ENCODE data around the gene SYNE1. TPM values are rescaled to one million over a fixed set of nuclear protein-coding genes. Genes with fewer than 3 reads are reported as not detected.
"Not testable (repeated sequence)": the region's sequence is repeated elsewhere in the genome, so short reads cannot be mapped to it uniquely, and the experiment has no call there.

The SYNE1 gene
- total RNA-seq, result 14.2 and 15.2 TPM in 2 replicates

GRCh38 chr6:152637296-152638047 is at the start of gene SYNE1:
SYNE1 (minus strand) TSS chr6:152637362; CDS start chr6:152628331, 9,031 bp downstream.
- Mint-ChIP-seq H3K4me1 (ENCODE audit: low read depth) (peaks cover 6% of the 10 kb centered on the region), H3K36me3 (ENCODE audit: low read depth) (no peaks in the 10 kb centered on the region), H3K27ac (no peak within 1 kb of the TSS), H3K9me3 (no peaks in the 10 kb centered on the region), H3K27me3 (ENCODE audit: low read depth) (peaks cover 43% of the 10 kb centered on the region), H3K4me3 (ENCODE audit: low read depth) (peak within 1 kb of the TSS; percentile 52)
- intact Hi-C loops (cut with micrococcal nuclease), result no loop called here
- DNase-seq (ENCODE audit: low spot score), result no peak

- intact Hi-C loops (cut with micrococcal nuclease), result no loop called here
- H3K4me3 Mint-ChIP-seq (ENCODE audit: low read depth), result no peak overlapping the region
- no peaks in the 10 kb centered on the region for H3K36me3 Mint-ChIP-seq (ENCODE audit: low read depth)
- no peaks in the 10 kb centered on the region for H3K9me3 Mint-ChIP-seq
- H3K27ac Mint-ChIP-seq, result no peak overlapping the region
- H3K4me1 Mint-ChIP-seq (ENCODE audit: low read depth), result no peaks in the 10 kb centered on the region
- DNase-seq (ENCODE audit: low spot score), result no peak
- H3K27me3 Mint-ChIP-seq (ENCODE audit: low read depth), result no peaks in the 10 kb centered on the region
Measured at GRCh38 chr6:152685819-152686218, 48.7 kb upstream of the SYNE1 start.

DNA sequence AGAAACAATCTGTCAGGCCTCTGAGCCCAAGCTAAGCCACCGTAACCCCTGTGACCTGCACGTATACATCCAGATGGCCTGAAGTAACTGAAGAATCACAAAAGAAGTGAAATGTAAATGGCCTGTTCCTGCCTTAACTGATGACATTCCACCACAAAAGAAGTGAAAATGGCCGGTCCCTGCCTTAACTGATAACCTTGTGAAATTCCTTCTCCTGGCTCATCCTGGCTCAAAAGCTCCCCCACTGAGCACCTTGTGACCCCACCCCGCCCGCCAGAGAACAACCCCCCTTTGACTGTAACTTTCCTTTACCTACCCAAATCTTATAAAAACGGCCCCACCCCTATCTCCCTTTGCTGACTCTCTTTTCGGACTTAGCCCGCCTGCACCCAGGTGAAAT is 45.8 kb upstream of the SYNE1 start:
- H3K4me3 Mint-ChIP-seq (ENCODE audit: low read depth); H3K9me3 Mint-ChIP-seq; intact Hi-C loops (cut with micrococcal nuclease): not testable (repeated sequence)

DNA sequence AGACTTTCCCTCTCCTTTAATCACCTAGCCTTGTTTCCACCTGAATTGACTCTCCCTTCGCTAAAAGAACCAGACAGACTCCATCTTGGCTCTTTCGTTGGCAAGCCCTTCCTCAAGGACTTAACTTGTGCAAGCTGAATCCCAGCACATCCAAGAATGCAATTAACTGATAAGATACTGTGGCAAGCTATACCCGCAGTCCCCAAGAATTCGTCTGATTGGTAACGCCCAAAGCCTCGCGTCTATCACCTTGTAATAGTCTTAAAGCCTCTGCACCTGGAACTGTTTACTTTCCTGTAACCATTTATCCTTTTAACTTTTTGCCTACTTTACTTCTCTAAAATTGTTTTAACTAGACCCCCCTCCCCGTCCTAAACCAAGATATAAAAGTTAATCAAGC is 45.0 kb upstream of the SYNE1 start:
- H3K27ac Mint-ChIP-seq, result no peak overlapping the region
- H3K4me1 Mint-ChIP-seq (ENCODE audit: low read depth), result no peaks in the 10 kb centered on the region
- no peaks in the 10 kb centered on the region for H3K36me3 Mint-ChIP-seq (ENCODE audit: low read depth)
- intact Hi-C loops (cut with micrococcal nuclease), result no loop called here
- no peak for DNase-seq (ENCODE audit: low spot score)
- H3K9me3 Mint-ChIP-seq, result no peaks in the 10 kb centered on the region
- no peak overlapping the region for H3K4me3 Mint-ChIP-seq (ENCODE audit: low read depth)
- no peaks in the 10 kb centered on the region for H3K27me3 Mint-ChIP-seq (ENCODE audit: low read depth)

More for the DNA sequence above, 45.8 kb upstream of the SYNE1 start:
- not testable (repeated sequence) for H3K27me3 Mint-ChIP-seq (ENCODE audit: low read depth); H3K27ac Mint-ChIP-seq; DNase-seq (ENCODE audit: low spot score); H3K36me3 Mint-ChIP-seq (ENCODE audit: low read depth); H3K4me1 Mint-ChIP-seq (ENCODE audit: low read depth)

DNA sequence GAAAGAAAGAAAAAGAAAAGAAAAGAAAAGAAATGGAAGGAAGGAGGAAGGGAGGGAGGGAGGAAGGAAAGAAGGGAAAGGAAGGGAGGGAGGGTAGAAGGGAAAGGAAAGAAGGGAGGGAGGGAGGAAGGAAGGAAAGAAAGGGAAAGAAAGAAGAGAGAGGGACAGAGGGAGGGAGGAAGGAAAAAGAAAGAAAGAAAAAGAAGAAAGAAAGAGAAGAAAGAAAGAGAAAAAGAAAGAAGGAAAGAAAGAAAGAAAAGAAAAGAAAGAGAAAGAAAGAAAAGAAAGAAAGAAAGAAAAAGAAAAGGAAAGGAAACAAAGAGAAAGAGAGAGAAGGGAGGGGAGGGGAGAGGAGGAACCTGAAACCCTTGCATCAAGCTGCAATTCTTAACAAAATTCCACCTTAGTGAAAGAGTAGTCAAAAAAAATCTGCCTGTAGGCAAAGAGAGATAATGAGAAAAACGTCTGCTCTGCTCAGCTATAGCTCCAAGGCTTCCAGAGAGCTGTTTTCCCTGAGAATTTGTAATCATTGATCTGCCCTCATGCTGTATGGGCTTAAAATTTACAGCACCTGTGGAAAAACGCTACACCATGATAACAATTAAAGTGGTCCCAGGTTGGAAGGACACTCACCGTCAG is 43.8 kb upstream of the SYNE1 start:
- no peaks in the 10 kb centered on the region for H3K36me3 Mint-ChIP-seq (ENCODE audit: low read depth)
- H3K27ac Mint-ChIP-seq, result no peak overlapping the region
- H3K4me1 Mint-ChIP-seq (ENCODE audit: low read depth), result no peaks in the 10 kb centered on the region
- no peak overlapping the region for H3K4me3 Mint-ChIP-seq (ENCODE audit: low read depth)
- H3K27me3 Mint-ChIP-seq (ENCODE audit: low read depth), result no peaks in the 10 kb centered on the region
- intact Hi-C loops (cut with micrococcal nuclease), result no loop called here
- no peak for DNase-seq (ENCODE audit: low spot score)
- no peaks in the 10 kb centered on the region for H3K9me3 Mint-ChIP-seq

DNA sequence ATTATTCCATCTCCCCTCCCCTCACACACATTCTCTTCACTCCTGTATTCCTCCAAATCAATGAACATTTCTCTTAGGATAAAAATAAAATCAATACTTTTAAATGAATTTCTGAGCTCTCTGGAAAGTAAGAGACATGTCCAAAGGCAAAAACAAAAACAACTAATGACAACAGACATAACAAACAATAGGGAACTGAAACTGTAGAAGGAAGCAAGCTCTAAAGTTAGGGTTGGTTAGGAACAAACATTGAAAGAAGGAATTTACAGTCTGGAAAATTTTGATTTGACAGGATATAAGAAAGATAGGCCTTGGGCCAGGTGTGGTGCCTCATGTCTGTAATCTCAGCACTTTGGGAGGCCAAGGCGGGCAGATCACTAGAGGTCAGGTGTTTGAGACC is 43.0 kb upstream of the SYNE1 start:
- Mint-ChIP-seq H3K9me3 (no peaks in the 10 kb centered on the region), H3K36me3 (ENCODE audit: low read depth) (no peaks in the 10 kb centered on the region), H3K4me1 (ENCODE audit: low read depth) (no peaks in the 10 kb centered on the region), H3K27me3 (ENCODE audit: low read depth) (no peaks in the 10 kb centered on the region), H3K4me3 (ENCODE audit: low read depth) (no peak overlapping the region), H3K27ac (no peak overlapping the region)
- no peak for DNase-seq (ENCODE audit: low spot score)
- intact Hi-C loops (cut with micrococcal nuclease), result no loop called here

GRCh38 chr6:152673236-152673635 is 36.1 kb upstream of the SYNE1 start:
- Mint-ChIP-seq H3K4me3 (ENCODE audit: low read depth) (no peak overlapping the region), H3K27me3 (ENCODE audit: low read depth) (no peaks in the 10 kb centered on the region), H3K36me3 (ENCODE audit: low read depth) (no peaks in the 10 kb centered on the region), H3K9me3 (no peaks in the 10 kb centered on the region), H3K4me1 (ENCODE audit: low read depth) (no peaks in the 10 kb centered on the region), H3K27ac (no peak overlapping the region)
- intact Hi-C loops (cut with micrococcal nuclease), result no loop called here
- DNase-seq (ENCODE audit: low spot score), result no peak

GRCh38 chr6:152671171-152671570 is 34.0 kb upstream of the SYNE1 start:
- H3K4me1 Mint-ChIP-seq (ENCODE audit: low read depth), result no peaks in the 10 kb centered on the region
- intact Hi-C loops (cut with micrococcal nuclease), result no loop called here
- H3K9me3 Mint-ChIP-seq, result no peaks in the 10 kb centered on the region
- no peaks in the 10 kb centered on the region for H3K36me3 Mint-ChIP-seq (ENCODE audit: low read depth)
- H3K4me3 Mint-ChIP-seq (ENCODE audit: low read depth), result no peak overlapping the region
- H3K27ac Mint-ChIP-seq, result no peak overlapping the region
- no peaks in the 10 kb centered on the region for H3K27me3 Mint-ChIP-seq (ENCODE audit: low read depth)
- DNase-seq (ENCODE audit: low spot score), result no peak

- Mint-ChIP-seq H3K27ac (no peak overlapping the region), H3K9me3 (no peaks in the 10 kb centered on the region), H3K4me1 (ENCODE audit: low read depth) (no peaks in the 10 kb centered on the region), H3K27me3 (ENCODE audit: low read depth) (no peaks in the 10 kb centered on the region), H3K4me3 (ENCODE audit: low read depth) (no peak overlapping the region), H3K36me3 (ENCODE audit: low read depth) (no peaks in the 10 kb centered on the region)
- DNase-seq (ENCODE audit: low spot score), result no peak
- intact Hi-C loops (cut with micrococcal nuclease), result loop anchor here (10.0 kb wide), 1 partner anchor 115 kb away; no protein-coding TSS in a partner anchor
Measured at GRCh38 chr6:152669895-152670294, 32.7 kb upstream of the SYNE1 start.

GRCh38 chr6:152661776-152662175 is 24.6 kb upstream of the SYNE1 start:
- H3K9me3 Mint-ChIP-seq, result no peaks in the 10 kb centered on the region
- H3K4me3 Mint-ChIP-seq (ENCODE audit: low read depth), result no peak overlapping the region
- no peaks in the 10 kb centered on the region for H3K4me1 Mint-ChIP-seq (ENCODE audit: low read depth)
- H3K27ac Mint-ChIP-seq, result no peak overlapping the region
- no peaks in the 10 kb centered on the region for H3K27me3 Mint-ChIP-seq (ENCODE audit: low read depth)
- intact Hi-C loops (cut with micrococcal nuclease), result loop anchor here (10.0 kb wide), 1 partner anchor 107 kb away; no protein-coding TSS in a partner anchor
- no peak for DNase-seq (ENCODE audit: low spot score)
- H3K36me3 Mint-ChIP-seq (ENCODE audit: low read depth), result no peaks in the 10 kb centered on the region

DNA sequence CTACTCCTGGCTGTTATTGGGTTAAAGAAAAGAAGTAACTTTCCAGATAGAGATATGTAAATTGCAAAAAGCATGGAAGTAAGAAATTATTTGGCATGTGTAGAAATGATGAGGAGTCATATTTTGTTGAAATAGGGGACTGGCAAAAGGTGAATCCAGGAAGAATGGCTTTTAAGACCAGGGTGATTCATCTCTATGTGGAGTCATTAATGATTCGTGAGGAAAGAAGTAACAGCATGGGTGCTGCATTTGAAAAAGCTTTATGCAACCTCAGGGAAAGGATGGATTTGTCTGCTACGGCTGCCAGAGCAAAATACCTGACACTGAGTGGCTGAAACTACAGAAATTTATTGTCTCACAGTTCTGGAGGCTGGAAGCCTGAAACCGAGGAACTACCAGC is 14.8 kb upstream of the SYNE1 start:
- Mint-ChIP-seq H3K9me3 (no peaks in the 10 kb centered on the region), H3K27ac (no peak overlapping the region), H3K4me1 (ENCODE audit: low read depth) (no peaks in the 10 kb centered on the region), H3K36me3 (ENCODE audit: low read depth) (no peaks in the 10 kb centered on the region), H3K4me3 (ENCODE audit: low read depth) (no peak overlapping the region), H3K27me3 (ENCODE audit: low read depth) (peaks cover 1% of the 10 kb centered on the region)
- DNase-seq (ENCODE audit: low spot score), result no peak
- intact Hi-C loops (cut with micrococcal nuclease), result no loop called here

GRCh38 chr6:152648105-152648504 is 10.9 kb upstream of the SYNE1 start:
- H3K27me3 Mint-ChIP-seq (ENCODE audit: low read depth), result peaks cover 5% of the 10 kb centered on the region
- intact Hi-C loops (cut with micrococcal nuclease), result no loop called here
- no peak overlapping the region for H3K4me3 Mint-ChIP-seq (ENCODE audit: low read depth)
- H3K4me1 Mint-ChIP-seq (ENCODE audit: low read depth), result no peaks in the 10 kb centered on the region
- no peaks in the 10 kb centered on the region for H3K9me3 Mint-ChIP-seq
- H3K36me3 Mint-ChIP-seq (ENCODE audit: low read depth), result no peaks in the 10 kb centered on the region
- no peak overlapping the region for H3K27ac Mint-ChIP-seq
- no peak for DNase-seq (ENCODE audit: low spot score)

DNA sequence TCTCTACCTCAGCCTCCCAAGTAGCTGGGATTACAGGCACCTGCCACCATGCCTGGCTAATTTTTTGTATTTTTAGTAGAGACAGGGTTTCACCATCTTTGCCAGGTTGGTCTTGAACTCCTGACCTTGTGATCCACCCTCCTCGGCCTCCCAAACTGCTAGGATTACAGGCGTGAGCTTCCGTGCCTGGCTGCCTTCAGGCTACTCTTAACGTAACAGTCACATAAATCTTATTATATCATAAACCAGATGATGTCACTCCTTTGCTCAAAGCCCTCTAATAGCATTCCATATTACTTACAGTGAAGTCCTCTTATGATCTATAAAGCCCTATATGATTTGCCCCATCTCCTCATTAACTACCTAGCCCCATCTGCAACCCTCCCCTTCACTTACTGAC is 9.6 kb upstream of the SYNE1 start:
- H3K4me1 Mint-ChIP-seq (ENCODE audit: low read depth); H3K27me3 Mint-ChIP-seq (ENCODE audit: low read depth); H3K4me3 Mint-ChIP-seq (ENCODE audit: low read depth); H3K36me3 Mint-ChIP-seq (ENCODE audit: low read depth); H3K27ac Mint-ChIP-seq; H3K9me3 Mint-ChIP-seq; DNase-seq (ENCODE audit: low spot score); intact Hi-C loops (cut with micrococcal nuclease): not testable (repeated sequence)

Data from activated T-helper 2 cell treated with anti-CD3 and anti-CD28 coated beads, Interferon-gamma antibody, Interleukin-2, Interleukin-4, amounts not matched to agents 10 μg/mL and 5 μg/mL and 100 μg/mL, durations not matched to agents 14 hours and 24 hours and 36 hours (primary cell).